Right lobe of liver (tissue), 6 donors: ENCODE results near the gene STAT1. TPM values are rescaled to one million over a fixed set of nuclear protein-coding genes. Genes with fewer than 3 reads are reported as not detected.

Source experiments
- ATAC-seq, 4 donors: fragments of 200-7000 bp; cut with Tn5 transposase; one replicate each; pipeline ENCODE4 v1.9.1; 2020; ENCODE audit warnings: mild to moderate bottlenecking in 4 of 4, moderate library complexity in 4 of 4
- DNase-seq, 3 donors: peaks; one replicate each; pipeline ENCODE4 v3.0.0-alpha.2; 2020
- H3K27ac ChIP-seq, 3 donors: fragments of 200-600 bp; one replicate each; pipeline ENCODE4 v1.8.0; 2022
- H3K27me3 ChIP-seq, 2 donors: fragments of 200-600 bp; one replicate each; pipeline ENCODE4 v1.8.0; 2022
- H3K36me3 ChIP-seq, 4 donors: fragments of 200-600 bp; sonication (generic) in 1 of 4; one replicate each; pipeline versions ENCODE4 v1.5.1 to v1.8.0; 2017 to 2022; ENCODE audit warnings: control low read depth in 1 of 4
- H3K4me1 ChIP-seq, 4 donors: fragments of 200-600 bp; sonication (generic) in 1 of 4; one replicate each; pipeline versions ENCODE4 v1.5.1 to v1.8.0; 2017 to 2022; ENCODE audit warnings: control low read depth in 1 of 4
- H3K4me3 ChIP-seq, 3 donors: fragments of 200-600 bp; one replicate each; pipeline ENCODE4 v1.8.0; 2022
- H3K9me3 ChIP-seq, 4 donors: fragments of 200-600 bp; sonication (generic) in 1 of 4; one replicate each; pipeline versions ENCODE4 v1.5.1 to v1.8.0; 2017 to 2022; ENCODE audit warnings: control low read depth in 1 of 4
- POLR2A ChIP-seq: fragments of 450-650 bp; IDR thresholded peaks from one replicate; pipeline ENCODE4 v1.6.1; 2017; ENCODE audit warnings: antibody characterized with exemption, mild to moderate bottlenecking
- WGBS: methylation state at CpG from one replicate; pipeline ENCODE4 v1.1.6; 2018; ENCODE audit warnings: low coverage, low lambda C conversion rate; ENCODE audit not compliant: insufficient coverage; ENCODE audit errors: missing lambda C conversion rate; 5-methylcytosine and 5-hydroxymethylcytosine counted together
- intact Hi-C, 2 donors: fragments of 100-400 bp; cut with DNase I; formaldehyde crosslinking; loops; one replicate each; pipeline versions ENCODE4 v1.11.2 to v1.14.1; 2022
- total RNA-seq, 6 experiments: library from RNA; depleted of rRNA in 2 of 6; stranded (reverse); fragments of >200 nt in 2 of 6; fragmentation: NEBNext Ultra II Directional in 3 of 6; extraction: Animal tissue kit (Norgen Biotek cat#: 25700) in 3 of 6; gene quantifications; one replicate each; pipeline versions ENCODE4 v1.1.0 to v1.2.4, GENCODE V29; 2016 to 2023
- TF ChIP-seq, protein P1 (sequence below), 4 donors: fragments of 200-600 bp in 3 of 4; fragments of 450-650 bp in 1 of 4; IDR thresholded peaks; one replicate each; pipeline versions ENCODE4 v1.5.1 to v1.8.0; 2016 to 2022; ENCODE audit warnings: antibody characterized with exemption in 4 of 4, mild to moderate bottlenecking in 2 of 4
- donor health status: DM: no; HTN: yes; CAD: no.
- donor health status: DM: no; HTN: no; CAD: no.
- donor health status: DM: no; HTN: no; CAD: no.
- donor health status: DM: no; HTN: yes; CAD: no.
- donor health status: DM: no; HTN: yes; CAD: no.

STAT1 gene
- total RNA-seq, 6 experiments from 2014 or later, result 28.9 to 72.3 (median 48.5) TPM

DNA sequence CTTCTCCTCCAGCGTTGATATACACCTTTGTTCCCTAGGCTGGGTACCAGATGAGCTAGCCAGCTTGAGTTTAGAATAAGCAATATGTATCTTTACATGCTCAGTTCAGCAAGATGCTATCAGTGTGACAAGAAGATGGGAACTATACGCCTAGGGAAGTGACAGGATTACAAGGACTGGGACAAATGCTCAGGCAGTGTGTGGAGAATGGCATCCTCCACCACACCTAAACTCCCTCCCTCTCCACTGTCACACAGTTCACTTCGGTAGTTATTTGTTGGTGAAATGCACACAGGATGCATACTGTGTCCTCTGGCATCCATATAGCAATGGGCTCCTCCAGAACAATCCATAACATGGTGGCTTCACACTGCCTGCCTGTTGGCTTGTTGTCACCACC, 7.7 kb downstream of the STAT1 start:
- H3K4me3 ChIP-seq, result no peak overlapping the region
- H3K9me3 ChIP-seq, result no peaks in the 10 kb centered on the region
- H3K4me1 ChIP-seq, result no peaks in the 10 kb centered on the region
- peaks cover 7 to 87% (median 40%) of the 10 kb centered on the region in 4 donors for H3K36me3 ChIP-seq
- no peak overlapping the region for H3K27ac ChIP-seq
- no peak for TF ChIP-seq POLR2A
- TF ChIP-seq, protein P1, sequence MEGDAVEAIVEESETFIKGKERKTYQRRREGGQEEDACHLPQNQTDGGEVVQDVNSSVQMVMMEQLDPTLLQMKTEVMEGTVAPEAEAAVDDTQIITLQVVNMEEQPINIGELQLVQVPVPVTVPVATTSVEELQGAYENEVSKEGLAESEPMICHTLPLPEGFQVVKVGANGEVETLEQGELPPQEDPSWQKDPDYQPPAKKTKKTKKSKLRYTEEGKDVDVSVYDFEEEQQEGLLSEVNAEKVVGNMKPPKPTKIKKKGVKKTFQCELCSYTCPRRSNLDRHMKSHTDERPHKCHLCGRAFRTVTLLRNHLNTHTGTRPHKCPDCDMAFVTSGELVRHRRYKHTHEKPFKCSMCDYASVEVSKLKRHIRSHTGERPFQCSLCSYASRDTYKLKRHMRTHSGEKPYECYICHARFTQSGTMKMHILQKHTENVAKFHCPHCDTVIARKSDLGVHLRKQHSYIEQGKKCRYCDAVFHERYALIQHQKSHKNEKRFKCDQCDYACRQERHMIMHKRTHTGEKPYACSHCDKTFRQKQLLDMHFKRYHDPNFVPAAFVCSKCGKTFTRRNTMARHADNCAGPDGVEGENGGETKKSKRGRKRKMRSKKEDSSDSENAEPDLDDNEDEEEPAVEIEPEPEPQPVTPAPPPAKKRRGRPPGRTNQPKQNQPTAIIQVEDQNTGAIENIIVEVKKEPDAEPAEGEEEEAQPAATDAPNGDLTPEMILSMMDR (IDR thresholded peaks at IDR 0.05), result no peak
- DNase-seq (no peak), ATAC-seq (no peak)
- H3K27me3 ChIP-seq, result no peaks in the 10 kb centered on the region
- intact Hi-C loops, result no loop called here
- WGBS, result 100% methylated on average over 2 of the region's 3 CpGs

- Histone ChIP-seq H3K27me3 (no peaks in the 10 kb centered on the region), H3K4me3 (no peak overlapping the region), H3K4me1 (no peaks in the 10 kb centered on the region), H3K27ac (no peak overlapping the region), H3K9me3 (no peaks in the 10 kb centered on the region), H3K36me3 (peaks cover 16 to 100% (median 49%) of the 10 kb centered on the region in 4 donors)
- WGBS, result 83% methylated on average over 5 of the region's 6 CpGs
- ATAC-seq (no peak), DNase-seq (no peak)
- intact Hi-C loops, result no loop called here
- TF ChIP-seq, protein P1 (IDR thresholded peaks at IDR 0.05), result no peak
- no peak for TF ChIP-seq POLR2A
Observed at GRCh38 chr2:191003405-191004309, 10.3 kb downstream of the STAT1 start.

DNA sequence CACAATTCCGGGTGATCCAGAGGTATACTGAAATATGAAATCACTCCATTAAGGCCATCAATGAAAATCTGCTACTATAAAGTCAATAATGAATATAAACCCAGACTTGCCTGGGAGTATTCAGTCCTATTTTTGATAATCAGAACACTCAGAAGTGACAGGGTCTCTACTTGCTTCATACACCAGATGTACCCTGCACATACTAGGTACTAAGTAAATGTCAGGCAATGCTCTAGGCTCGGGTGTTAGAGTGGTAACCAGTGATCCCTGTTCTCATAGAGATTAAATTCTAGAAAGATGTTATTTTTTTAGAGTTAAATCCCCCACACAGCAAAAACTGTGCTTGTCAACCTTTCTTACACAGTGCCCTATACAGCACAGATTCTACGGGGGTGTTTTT, 12.3 kb downstream of the STAT1 start:
- intact Hi-C loops, result no loop called here
- H3K4me1 ChIP-seq, result no peaks in the 10 kb centered on the region
- H3K4me3 ChIP-seq, result no peak overlapping the region
- TF ChIP-seq, protein P1 (IDR thresholded peaks at IDR 0.05), result no peak
- TF ChIP-seq POLR2A, result no peak
- H3K27me3 ChIP-seq, result no peaks in the 10 kb centered on the region
- DNase-seq, result no peak
- WGBS, result 87% methylated on average over 3 of the region's 3 CpGs
- H3K27ac ChIP-seq, result no peak overlapping the region
- H3K36me3 ChIP-seq, result peaks cover 25 to 100% (median 48%) of the 10 kb centered on the region in 4 donors
- no peaks in the 10 kb centered on the region for H3K9me3 ChIP-seq
- ATAC-seq, result no peak

- Histone ChIP-seq H3K36me3 (peaks cover 25 to 100% (median 51%) of the 10 kb centered on the region in 4 donors), H3K27ac (no peak overlapping the region), H3K4me3 (no peak overlapping the region), H3K4me1 (no peaks in the 10 kb centered on the region), H3K9me3 (no peaks in the 10 kb centered on the region), H3K27me3 (no peaks in the 10 kb centered on the region)
- DNase-seq, result no peak
- ATAC-seq, result no peak
- WGBS, result 65% methylated on average over 2 of the region's 2 CpGs
- TF ChIP-seq, protein P1 (IDR thresholded peaks at IDR 0.05), result no peak
- no peak for TF ChIP-seq POLR2A
- intact Hi-C loops, result no loop called here
Observed at GRCh38 chr2:191001032-191001431, 12.9 kb downstream of the STAT1 start.
